ENCODE measurements around the gene TMEM163.

DNA sequence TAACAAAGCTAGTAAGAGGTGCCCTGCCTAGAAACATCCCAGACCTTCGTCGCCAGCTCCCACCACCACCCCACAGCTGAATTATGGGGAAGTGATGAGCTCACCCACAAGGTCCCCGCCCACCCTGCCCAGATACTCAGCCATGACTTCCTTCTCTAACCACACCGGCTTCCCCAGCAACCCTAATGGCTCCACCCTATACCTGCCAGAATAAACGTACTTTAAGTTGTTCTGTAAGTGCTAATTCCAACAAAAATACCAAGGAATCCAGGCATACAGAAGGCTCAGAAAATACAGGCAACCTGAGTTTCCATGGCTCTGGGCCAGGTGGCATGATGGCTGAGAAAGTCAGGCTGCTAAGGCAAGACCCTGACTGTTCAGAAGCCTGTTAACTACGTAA lies 39.1 kb downstream of the TMEM163 start:
- TF ChIP-seq, protein P1, sequence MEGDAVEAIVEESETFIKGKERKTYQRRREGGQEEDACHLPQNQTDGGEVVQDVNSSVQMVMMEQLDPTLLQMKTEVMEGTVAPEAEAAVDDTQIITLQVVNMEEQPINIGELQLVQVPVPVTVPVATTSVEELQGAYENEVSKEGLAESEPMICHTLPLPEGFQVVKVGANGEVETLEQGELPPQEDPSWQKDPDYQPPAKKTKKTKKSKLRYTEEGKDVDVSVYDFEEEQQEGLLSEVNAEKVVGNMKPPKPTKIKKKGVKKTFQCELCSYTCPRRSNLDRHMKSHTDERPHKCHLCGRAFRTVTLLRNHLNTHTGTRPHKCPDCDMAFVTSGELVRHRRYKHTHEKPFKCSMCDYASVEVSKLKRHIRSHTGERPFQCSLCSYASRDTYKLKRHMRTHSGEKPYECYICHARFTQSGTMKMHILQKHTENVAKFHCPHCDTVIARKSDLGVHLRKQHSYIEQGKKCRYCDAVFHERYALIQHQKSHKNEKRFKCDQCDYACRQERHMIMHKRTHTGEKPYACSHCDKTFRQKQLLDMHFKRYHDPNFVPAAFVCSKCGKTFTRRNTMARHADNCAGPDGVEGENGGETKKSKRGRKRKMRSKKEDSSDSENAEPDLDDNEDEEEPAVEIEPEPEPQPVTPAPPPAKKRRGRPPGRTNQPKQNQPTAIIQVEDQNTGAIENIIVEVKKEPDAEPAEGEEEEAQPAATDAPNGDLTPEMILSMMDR (IDR thresholded peaks at IDR 0.05) = no peak
- no peak for TF ChIP-seq POLR2A (IDR thresholded peaks at IDR 0.05)

All from body of pancreas (tissue), 4 donors.